Measurements from ENCODE around the gene CCDC85C. TPM values are rescaled to one million over a fixed set of nuclear protein-coding genes. Genes with fewer than 3 reads are reported as not detected.

CCDC85C gene
- total RNA-seq, 2 donors from 2014 or later: 2.7 to 3.6 TPM

DNA sequence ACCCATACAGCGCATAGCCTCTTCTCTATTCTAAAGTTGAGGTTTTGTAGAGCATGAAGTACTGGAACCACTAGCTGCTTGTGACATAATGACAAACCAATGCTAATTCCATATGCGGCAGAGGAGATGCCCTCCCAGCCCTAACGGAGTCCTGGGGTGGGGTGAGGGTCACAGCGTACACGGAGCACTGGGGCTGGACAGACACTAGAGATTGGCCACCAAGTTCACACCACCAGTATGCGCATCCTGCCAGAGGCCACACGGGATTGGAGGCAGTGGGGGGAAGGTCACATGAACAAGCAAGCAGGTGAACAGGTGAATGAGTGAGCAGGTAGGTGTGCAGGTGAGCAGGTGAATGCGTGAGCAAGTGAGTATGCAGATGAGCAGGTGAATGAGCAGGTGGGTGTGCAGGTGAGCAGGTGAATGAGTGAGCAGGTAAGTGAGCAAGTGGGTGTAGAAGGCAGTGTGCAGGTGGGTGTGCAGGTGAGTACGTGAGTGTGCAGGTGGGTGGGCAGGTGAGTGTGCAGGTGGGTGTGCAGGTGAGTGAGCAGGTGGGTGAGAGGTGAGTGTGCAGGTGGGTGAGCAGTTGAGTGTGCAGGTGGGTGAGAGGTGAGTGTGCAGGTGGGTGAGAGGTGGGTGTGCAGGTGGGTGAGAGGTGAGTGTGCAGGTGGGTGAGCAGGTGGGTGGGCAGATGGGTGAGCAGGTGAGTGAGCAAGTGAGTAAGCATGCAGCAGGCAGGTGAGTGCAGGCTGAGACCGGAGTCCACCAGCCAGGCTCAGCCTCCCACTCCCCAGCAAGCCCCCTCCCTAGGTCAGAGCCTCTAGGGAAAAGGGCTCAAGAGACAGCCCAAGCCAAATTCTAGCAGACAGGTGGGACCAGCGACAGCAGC, 52.7 kb downstream of the CCDC85C start:
- Mint-ChIP-seq H3K27ac (no peak overlapping the region), H3K27me3 (peaks cover 0 to 2% of the 10 kb centered on the region in 2 donors)

DNA sequence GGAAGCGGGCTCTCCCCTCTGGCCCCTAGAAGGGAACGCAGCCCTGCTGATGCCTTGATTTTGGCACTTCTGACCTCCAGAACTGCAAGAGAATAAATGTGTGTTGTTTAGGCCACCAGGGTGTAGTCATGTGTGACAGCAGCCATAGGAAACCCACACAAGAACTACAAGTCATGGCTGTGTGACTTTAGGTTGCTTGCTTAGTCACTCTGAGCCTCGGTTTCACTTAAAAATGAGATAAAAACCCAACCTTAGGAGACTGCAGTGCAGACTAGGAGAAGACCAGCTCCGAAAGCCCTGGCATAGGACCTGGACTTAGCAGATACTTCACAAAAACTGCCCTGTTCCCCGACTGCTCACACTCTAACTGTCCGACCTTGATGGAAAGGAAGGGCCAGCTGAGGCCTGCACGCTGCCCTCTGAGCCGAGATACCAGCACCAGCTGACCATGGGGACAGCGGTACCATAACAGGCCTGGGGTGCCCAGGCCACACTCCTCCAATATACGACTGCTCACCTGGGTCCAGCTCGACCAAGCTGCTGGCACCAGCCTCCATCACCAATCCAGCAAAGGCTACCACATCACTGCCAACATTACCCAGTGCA, 53.5 kb downstream of the CCDC85C start:
- ATAC-seq (no peak), DNase-seq (ENCODE audit: low spot score) (no peak)
- peaks cover 0 to 2% of the 10 kb centered on the region in 2 donors for H3K27me3 Mint-ChIP-seq
- H3K4me1 Mint-ChIP-seq (ENCODE audit: low read depth in 2 of 2): no peaks in the 10 kb centered on the region
- H3K4me3 Mint-ChIP-seq: no peak overlapping the region
- no peak overlapping the region for H3K27ac Mint-ChIP-seq
- H3K9me3 Mint-ChIP-seq: no peaks in the 10 kb centered on the region
- no peaks in the 10 kb centered on the region for H3K36me3 Mint-ChIP-seq

More for the DNA sequence above, 52.7 kb downstream of the CCDC85C start:
- DNase-seq (ENCODE audit: low spot score) (no peak), ATAC-seq (no peak)
- no peaks in the 10 kb centered on the region for H3K4me1 Mint-ChIP-seq (ENCODE audit: low read depth in 2 of 2)
- no peak overlapping the region for H3K4me3 Mint-ChIP-seq
- H3K9me3 Mint-ChIP-seq: no peaks in the 10 kb centered on the region
- H3K36me3 Mint-ChIP-seq: no peaks in the 10 kb centered on the region

DNA sequence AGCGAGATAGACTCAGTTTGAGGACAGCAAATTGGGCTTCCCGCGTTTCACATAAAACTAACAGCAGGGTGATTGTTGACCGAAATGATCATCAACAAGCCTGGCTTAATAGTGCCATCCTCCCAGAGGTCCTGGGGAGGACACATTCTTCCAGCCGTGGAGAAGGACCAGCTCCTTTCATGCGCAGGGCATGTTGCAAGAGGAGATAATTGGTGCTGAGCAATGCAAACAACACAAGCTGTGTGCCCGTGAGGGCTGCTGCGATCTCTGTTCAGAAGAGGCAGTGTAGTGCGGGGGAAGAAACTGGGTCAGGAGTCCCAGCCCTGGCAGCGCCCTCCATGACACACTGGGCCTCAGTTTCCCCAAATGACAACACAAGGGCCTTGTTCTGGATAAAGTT, 54.3 kb downstream of the CCDC85C start:
- ATAC-seq: no peak
- H3K36me3 Mint-ChIP-seq: no peaks in the 10 kb centered on the region
- H3K9me3 Mint-ChIP-seq: no peaks in the 10 kb centered on the region
- DNase-seq (ENCODE audit: low spot score): no peak
- H3K27me3 Mint-ChIP-seq: peaks cover 0 to 2% of the 10 kb centered on the region in 2 donors
- H3K27ac Mint-ChIP-seq: no peak overlapping the region
- H3K4me3 Mint-ChIP-seq: no peak overlapping the region
- no peaks in the 10 kb centered on the region for H3K4me1 Mint-ChIP-seq (ENCODE audit: low read depth in 2 of 2)

DNA sequence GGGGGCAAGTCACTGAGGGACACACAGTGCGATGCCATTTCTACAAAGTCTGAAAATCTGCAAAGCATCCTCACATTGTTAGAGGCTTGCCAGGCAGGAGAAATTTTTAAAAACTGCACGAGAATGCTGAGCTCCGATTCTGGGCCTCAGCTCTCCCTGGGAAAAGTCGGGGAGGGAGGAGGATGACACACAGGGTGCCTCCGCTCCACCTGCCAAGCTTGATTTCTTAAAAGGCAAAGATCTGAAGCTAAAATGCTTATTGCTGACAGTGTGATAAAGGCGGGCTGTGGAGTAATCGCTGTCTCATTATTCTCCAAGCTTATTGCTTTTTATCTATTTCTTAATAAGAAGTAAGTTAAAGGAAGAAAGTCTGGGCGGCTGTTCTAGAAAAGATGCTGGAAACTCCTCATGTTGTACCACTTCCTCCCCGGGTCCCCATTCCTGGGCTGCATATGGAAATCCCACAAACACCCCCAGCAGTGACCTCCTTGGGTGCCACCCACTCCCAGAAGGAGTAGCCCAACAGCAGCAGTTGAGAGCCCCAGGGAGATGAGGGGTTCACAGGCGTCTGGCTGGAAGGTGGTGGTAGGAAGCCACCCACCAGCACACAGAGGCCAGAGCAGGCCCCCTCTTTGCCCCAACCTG, 55.0 kb downstream of the CCDC85C start:
- H3K27me3 Mint-ChIP-seq: peaks cover 0 to 2% of the 10 kb centered on the region in 2 donors
- no peak for ATAC-seq
- no peaks in the 10 kb centered on the region for H3K4me1 Mint-ChIP-seq (ENCODE audit: low read depth in 2 of 2)

DNA sequence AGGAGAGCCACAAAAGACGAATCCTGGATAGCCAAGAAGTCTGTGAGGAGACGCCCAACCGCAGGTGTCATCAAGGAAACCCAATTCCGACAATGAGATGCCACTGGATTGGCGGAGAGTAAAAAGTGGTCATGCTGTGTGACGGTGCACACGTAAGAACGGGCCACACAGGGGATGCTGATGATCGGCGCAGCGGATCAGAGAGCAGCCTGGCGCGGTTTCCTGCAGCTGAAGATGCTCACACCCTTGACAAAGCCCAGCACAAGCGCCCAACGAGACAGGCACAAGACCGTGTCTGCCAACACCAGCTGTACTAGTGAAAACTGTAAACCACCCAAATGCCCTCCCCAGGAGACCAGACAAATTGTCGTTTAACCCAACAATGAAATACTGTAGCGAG, 55.8 kb downstream of the CCDC85C start:
- DNase-seq (ENCODE audit: low spot score): no peak
- Mint-ChIP-seq H3K36me3 (no peaks in the 10 kb centered on the region), H3K27me3 (peaks cover 0 to 2% of the 10 kb centered on the region in 2 donors), H3K27ac (no peak overlapping the region), H3K4me3 (no peak overlapping the region), H3K4me1 (ENCODE audit: low read depth in 2 of 2) (no peaks in the 10 kb centered on the region), H3K9me3 (no peaks in the 10 kb centered on the region)
- ATAC-seq: no peak

More for the DNA sequence above, 55.0 kb downstream of the CCDC85C start:
- H3K27ac Mint-ChIP-seq: no peak overlapping the region
- H3K4me3 Mint-ChIP-seq: no peak overlapping the region
- no peak for DNase-seq (ENCODE audit: low spot score)
- no peaks in the 10 kb centered on the region for H3K9me3 Mint-ChIP-seq
- no peaks in the 10 kb centered on the region for H3K36me3 Mint-ChIP-seq

DNA sequence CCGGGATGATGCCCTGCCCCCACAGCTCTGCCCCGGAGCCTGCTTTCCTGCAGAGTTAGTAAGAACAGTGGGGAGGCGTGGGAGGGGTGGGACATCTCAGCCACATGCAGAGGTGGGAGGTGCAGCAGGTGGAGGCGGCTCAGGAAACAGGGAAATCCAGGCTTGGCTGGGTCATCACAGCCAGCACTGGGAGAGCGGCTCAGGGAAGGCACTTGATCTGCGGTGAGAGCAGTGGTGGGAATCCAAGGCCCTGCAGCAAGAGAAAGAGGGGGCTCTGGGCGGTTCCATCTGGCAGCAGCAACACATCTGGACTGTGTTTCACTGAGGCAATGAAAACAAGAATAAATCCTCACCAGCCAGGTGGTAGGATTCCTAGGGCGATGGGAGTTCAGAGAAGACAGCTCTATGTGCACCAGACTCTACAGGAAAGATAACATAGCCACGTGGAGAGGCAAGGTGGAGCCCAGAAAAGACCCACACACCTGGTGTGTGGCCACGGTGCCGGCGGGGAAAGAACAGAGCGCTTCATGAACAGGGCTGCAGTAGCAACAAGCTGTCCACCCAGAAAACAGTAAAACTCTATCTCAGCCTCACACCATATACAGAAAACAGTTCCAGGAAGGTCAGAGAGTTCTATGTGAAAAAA, 57.6 kb downstream of the CCDC85C start:
- DNase-seq (ENCODE audit: low spot score): no peak
- H3K9me3 Mint-ChIP-seq: no peaks in the 10 kb centered on the region
- no peak for ATAC-seq

DNA sequence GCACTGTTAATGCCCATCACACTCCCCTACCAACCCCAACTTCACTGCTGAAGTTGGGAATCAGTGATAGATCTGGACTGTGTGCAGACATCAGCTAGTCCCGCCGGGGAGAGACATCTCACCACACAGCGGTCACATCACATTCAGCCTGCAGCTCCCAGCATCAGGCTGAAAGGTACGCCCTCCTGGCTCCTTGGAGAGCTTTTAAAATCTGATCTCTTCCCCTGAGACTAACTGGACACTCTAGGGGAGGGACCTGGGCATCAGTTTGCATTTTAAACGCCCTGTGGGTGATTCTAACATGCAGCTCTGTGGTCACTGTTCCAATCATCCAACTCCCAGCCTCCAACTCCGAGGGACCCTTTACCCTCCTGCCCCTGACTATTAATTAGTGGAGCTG, 58.4 kb downstream of the CCDC85C start:
- Mint-ChIP-seq H3K4me1 (ENCODE audit: low read depth in 2 of 2) (no peaks in the 10 kb centered on the region), H3K36me3 (no peaks in the 10 kb centered on the region), H3K9me3 (no peaks in the 10 kb centered on the region), H3K27me3 (peaks cover 0 to 2% of the 10 kb centered on the region in 2 donors), H3K27ac (no peak overlapping the region), H3K4me3 (no peak overlapping the region)
- DNase-seq (ENCODE audit: low spot score) (no peak), ATAC-seq (no peak)

More for the DNA sequence above, 57.6 kb downstream of the CCDC85C start:
- Mint-ChIP-seq H3K36me3 (no peaks in the 10 kb centered on the region), H3K4me3 (no peak overlapping the region), H3K27me3 (peaks cover 0 to 2% of the 10 kb centered on the region in 2 donors), H3K27ac (no peak overlapping the region), H3K4me1 (ENCODE audit: low read depth in 2 of 2) (no peaks in the 10 kb centered on the region)

DNA sequence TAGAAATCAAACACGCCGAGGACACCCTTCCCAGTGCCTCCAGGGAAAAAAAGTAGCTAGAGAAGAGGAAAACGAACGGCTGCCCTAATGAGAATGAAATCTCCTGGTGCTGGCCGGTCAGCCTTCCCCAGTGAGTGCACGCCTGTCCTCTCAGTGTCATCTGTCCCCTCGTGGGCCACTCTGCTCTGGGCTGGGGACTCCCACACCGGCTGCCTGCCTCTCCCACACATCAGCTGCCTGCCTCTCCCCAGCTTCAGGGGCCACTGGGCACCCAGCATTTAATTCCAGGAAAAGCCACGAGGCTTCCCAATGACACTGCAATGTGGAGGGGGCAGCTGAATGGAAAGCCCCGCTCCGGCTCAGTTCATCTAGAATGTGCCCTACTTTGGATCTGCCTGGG, 59.0 kb downstream of the CCDC85C start:
- DNase-seq (ENCODE audit: low spot score): no peak
- no peaks in the 10 kb centered on the region for H3K4me1 Mint-ChIP-seq (ENCODE audit: low read depth in 2 of 2)
- peaks cover 0 to 2% of the 10 kb centered on the region in 2 donors for H3K27me3 Mint-ChIP-seq
- no peak overlapping the region for H3K27ac Mint-ChIP-seq
- no peak overlapping the region for H3K4me3 Mint-ChIP-seq
- ATAC-seq: no peak
- no peaks in the 10 kb centered on the region for H3K36me3 Mint-ChIP-seq
- H3K9me3 Mint-ChIP-seq: no peaks in the 10 kb centered on the region

DNA sequence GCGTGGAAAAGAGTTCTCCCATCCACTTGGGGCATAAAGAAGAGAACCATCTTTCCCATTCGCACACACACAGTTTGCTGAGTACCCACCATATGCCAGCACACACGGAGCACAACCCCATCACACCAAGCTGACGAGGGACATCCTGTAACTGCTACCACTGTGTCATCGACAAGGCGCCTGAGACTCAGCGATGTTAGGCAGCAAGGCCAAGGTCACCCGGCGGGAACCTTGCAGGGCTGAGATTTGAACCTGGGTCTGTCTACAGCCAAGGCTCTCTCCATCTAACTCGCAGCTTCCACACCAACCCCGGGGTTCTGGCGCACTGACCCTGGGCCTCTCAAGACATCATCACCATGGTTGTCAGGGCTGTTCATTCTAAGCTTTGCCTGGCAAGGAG, 60.0 kb downstream of the CCDC85C start:
- ATAC-seq (no peak), DNase-seq (ENCODE audit: low spot score) (no peak)
- H3K4me3 Mint-ChIP-seq: no peak overlapping the region

DNA sequence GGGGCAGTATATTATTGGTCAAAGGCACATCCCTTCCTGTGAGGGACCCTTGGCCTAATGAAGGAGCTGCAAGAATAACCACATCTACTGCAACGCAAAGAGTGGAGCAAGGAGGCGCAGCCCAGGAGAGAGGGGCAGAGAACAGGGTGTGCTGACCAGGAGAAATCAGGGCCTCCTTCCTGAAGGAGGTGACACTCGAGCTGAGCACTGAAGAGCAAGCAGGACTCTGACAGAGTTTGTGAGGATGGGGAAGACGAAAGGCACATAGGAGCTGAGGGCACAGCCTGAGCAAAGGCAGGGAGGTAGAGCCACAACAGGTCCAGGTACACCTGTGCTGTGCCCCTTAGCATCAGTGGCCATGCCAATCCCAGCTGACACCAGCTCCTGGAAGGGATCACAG, 60.6 kb downstream of the CCDC85C start:
- no peaks in the 10 kb centered on the region for H3K9me3 Mint-ChIP-seq
- no peaks in the 10 kb centered on the region for H3K36me3 Mint-ChIP-seq
- no peak overlapping the region for H3K27ac Mint-ChIP-seq
- H3K27me3 Mint-ChIP-seq: peaks cover 0 to 2% of the 10 kb centered on the region in 2 donors
- H3K4me3 Mint-ChIP-seq: no peak overlapping the region
- ATAC-seq (no peak), DNase-seq (ENCODE audit: low spot score) (no peak)
- H3K4me1 Mint-ChIP-seq (ENCODE audit: low read depth in 2 of 2): no peaks in the 10 kb centered on the region

More for the DNA sequence above, 60.0 kb downstream of the CCDC85C start:
- Mint-ChIP-seq H3K27me3 (peaks cover 0 to 2% of the 10 kb centered on the region in 2 donors), H3K9me3 (no peaks in the 10 kb centered on the region), H3K27ac (no peak overlapping the region), H3K36me3 (no peaks in the 10 kb centered on the region), H3K4me1 (ENCODE audit: low read depth in 2 of 2) (no peaks in the 10 kb centered on the region)

DNA sequence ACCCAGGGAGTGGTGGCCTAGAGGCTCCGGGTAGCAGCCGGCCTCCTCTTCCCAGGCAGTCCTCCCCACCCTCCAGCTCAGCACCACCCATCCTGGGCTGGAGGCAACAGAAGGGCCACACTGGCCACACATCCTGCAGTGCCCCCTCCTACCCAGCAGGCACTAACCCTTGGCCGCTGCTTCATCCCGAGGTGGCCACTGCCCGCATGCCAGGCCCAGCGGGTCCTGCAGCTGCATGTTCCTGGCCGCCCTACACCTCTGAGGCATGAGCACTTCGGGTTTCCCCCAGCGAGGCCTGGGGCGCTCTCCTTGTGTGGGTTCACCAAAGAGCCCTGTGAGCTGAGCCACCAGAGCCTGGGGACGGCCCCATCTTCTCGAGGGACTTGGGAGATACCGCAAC, 61.4 kb downstream of the CCDC85C start:
- no peaks in the 10 kb centered on the region for H3K4me1 Mint-ChIP-seq (ENCODE audit: low read depth in 2 of 2)
- H3K36me3 Mint-ChIP-seq: no peaks in the 10 kb centered on the region
- H3K27ac Mint-ChIP-seq: no peak overlapping the region
- no peak overlapping the region for H3K4me3 Mint-ChIP-seq
- no peak for DNase-seq (ENCODE audit: low spot score)
- H3K9me3 Mint-ChIP-seq: no peaks in the 10 kb centered on the region
- H3K27me3 Mint-ChIP-seq: peaks cover 0 to 2% of the 10 kb centered on the region in 2 donors
- no peak for ATAC-seq

DNA sequence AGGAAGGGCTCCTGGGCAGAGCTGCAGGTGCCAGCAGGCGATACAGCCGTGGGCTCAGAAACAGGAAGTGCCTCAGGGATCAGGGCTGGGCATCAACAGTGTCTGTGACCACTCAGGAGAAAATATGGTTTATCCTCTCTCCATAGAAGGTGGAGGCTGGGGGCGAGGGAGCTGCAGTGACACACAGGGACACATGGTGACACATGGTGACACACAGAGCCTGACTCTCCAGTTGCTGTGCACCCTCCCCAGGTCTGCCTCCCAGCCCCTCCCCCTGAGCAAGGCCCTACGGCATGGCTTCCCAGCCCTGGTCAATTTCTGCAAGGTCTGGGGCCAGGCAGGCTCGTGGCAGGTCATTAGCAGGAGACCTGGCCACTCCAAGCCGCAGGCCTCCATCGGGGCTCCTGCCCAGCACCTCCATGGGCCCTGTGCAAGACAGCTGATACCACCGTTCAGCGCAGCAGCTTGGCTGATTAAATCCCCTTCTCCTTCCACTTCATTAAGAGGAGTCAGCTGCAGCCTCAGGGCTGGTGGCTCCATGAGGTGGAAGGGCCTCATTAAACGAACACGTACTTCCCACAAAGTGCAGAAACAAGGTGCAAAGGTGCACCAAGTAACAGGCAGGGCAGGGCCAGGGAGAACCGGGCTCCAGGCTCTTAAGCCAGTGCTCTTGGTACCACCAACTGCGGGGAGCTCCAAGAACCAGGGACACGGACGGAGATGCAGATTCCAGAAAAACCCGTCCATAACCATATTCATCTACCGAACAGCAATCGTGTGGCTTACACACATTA, 62.1 kb downstream of the CCDC85C start:
- no peaks in the 10 kb centered on the region for H3K4me1 Mint-ChIP-seq (ENCODE audit: low read depth in 2 of 2)
- ATAC-seq (no peak), DNase-seq (ENCODE audit: low spot score) (no peak)
- no peak overlapping the region for H3K4me3 Mint-ChIP-seq
- peaks cover 0 to 2% of the 10 kb centered on the region in 2 donors for H3K27me3 Mint-ChIP-seq
- H3K36me3 Mint-ChIP-seq: no peaks in the 10 kb centered on the region
- H3K27ac Mint-ChIP-seq: no peak overlapping the region
- H3K9me3 Mint-ChIP-seq: no peaks in the 10 kb centered on the region

DNA sequence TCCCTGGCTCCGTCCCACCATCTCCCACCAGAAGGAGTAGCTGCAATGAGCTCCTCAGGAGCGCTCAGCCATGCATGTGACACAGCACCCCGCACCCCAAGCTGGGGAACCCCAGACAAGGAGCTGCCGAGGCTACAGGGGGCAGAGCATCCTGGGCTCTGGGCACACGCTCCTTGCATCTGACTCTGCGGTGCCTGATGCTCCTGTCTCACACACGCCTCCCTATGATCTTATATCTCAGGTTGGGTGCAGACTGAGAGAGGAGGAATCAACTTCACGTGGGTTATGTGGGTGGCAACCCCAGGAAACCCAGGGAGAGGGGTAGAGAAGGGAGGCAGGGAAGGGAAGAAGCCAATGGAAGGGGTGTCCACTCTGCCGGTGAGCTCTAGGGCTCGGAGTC, 62.8 kb downstream of the CCDC85C start:
- Mint-ChIP-seq H3K27me3 (no peaks in the 10 kb centered on the region), H3K27ac (no peak overlapping the region), H3K36me3 (no peaks in the 10 kb centered on the region), H3K9me3 (no peaks in the 10 kb centered on the region), H3K4me1 (ENCODE audit: low read depth in 2 of 2) (no peaks in the 10 kb centered on the region), H3K4me3 (no peak overlapping the region)
- DNase-seq (ENCODE audit: low spot score) (no peak), ATAC-seq (no peak)

All from natural killer cell treated with Interleukin-12 subunit alpha and Interleukin-12 subunit beta and Interleukin-15 and Interleukin-18, amount 100 ng/mL, for 72 hours (primary cell).